GM18517 (cell line): ENCODE measurements around the gene MYBBP1A.

Experiments used
- ATAC-seq: cut with Tn5 transposase; IDR thresholded peaks from one replicate; pipeline ENCODE4 v1.9.1; 2021; ENCODE audit warnings: mild to moderate bottlenecking, moderate library complexity; ENCODE audit not compliant: unreplicated experiment

MYBBP1A gene

GRCh38 chr17:4523946-4524345 lies 31.2 kb downstream of the MYBBP1A start:
- no peak for ATAC-seq

GRCh38 chr17:4522661-4523060 lies 32.5 kb downstream of the MYBBP1A start:
- no peak for ATAC-seq

- ATAC-seq, result no peak
These were observed 34.1 kb downstream of the MYBBP1A start for GRCh38 chr17:4520894-4521600.

GRCh38 chr17:4520060-4520893 lies 34.9 kb downstream of the MYBBP1A start:
- no peak for ATAC-seq

- no peak for ATAC-seq
These were observed 35.8 kb downstream of the MYBBP1A start for GRCh38 chr17:4519361-4519788.

GRCh38 chr17:4518901-4519300 lies 36.3 kb downstream of the MYBBP1A start:
- no peak for ATAC-seq

GRCh38 chr17:4516735-4517134 lies 38.4 kb downstream of the MYBBP1A start:
- ATAC-seq, result no peak

GRCh38 chr17:4515501-4515900 lies 39.7 kb downstream of the MYBBP1A start:
- ATAC-seq, result no peak

GRCh38 chr17:4514779-4515178 lies 40.4 kb downstream of the MYBBP1A start:
- ATAC-seq, result no peak

GRCh38 chr17:4514206-4514605 lies 41.0 kb downstream of the MYBBP1A start:
- ATAC-seq, result no peak

GRCh38 chr17:4513113-4514032 lies 41.8 kb downstream of the MYBBP1A start:
- ATAC-seq, result no peak

- no peak for ATAC-seq
These were observed 42.8 kb downstream of the MYBBP1A start for GRCh38 chr17:4512156-4513112.

- no peak for ATAC-seq
These were observed 43.8 kb downstream of the MYBBP1A start for GRCh38 chr17:4511199-4511932.

- ATAC-seq, result no peak
These were observed 44.6 kb downstream of the MYBBP1A start for GRCh38 chr17:4510618-4510941.

GRCh38 chr17:4509923-4510617 lies 45.1 kb downstream of the MYBBP1A start:
- no peak for ATAC-seq

GRCh38 chr17:4509401-4509800 lies 45.8 kb downstream of the MYBBP1A start:
- ATAC-seq, result no peak

GRCh38 chr17:4508207-4508606 lies 47.0 kb downstream of the MYBBP1A start:
- no peak for ATAC-seq

- ATAC-seq, result no peak
These were observed 47.6 kb downstream of the MYBBP1A start for GRCh38 chr17:4507361-4508111.
